Measurements from ENCODE around the gene MYO16. TPM values are rescaled to one million over a fixed set of nuclear protein-coding genes. Genes with fewer than 3 reads are reported as not detected.

MYO16 gene
- total and polyA plus RNA-seq, 2 experiments from 2014 or later = 0.02 to 0.15 TPM

DNA sequence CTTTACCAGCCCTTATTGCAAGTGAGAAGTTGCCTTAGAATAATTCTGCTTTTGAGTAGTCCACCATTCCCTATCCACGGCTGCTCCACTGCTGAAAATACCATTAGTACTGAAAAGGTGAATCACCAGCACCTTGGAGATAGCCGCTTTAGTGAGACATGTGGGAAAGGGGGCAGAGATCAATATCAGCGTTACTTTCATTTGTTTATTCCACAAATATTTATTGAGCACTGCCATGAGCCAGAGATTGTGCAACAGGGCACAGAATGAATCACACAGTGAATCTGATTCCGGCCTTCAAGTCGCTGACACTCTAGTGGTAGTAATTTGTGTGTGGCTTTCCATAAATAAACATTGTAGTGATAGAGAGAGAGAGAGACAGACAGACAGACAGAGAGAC is 31.5 kb upstream of the MYO16 start:
- Histone ChIP-seq H3K9me3 (ENCODE audit: low read depth) (no peaks in the 10 kb centered on the region), H3K27me3 (peaks cover 11% of the 10 kb centered on the region), H3K27ac (no peak overlapping the region), H3K4me1 (ENCODE audit: low read depth) (peaks cover 2% of the 10 kb centered on the region), H3K36me3 (no peaks in the 10 kb centered on the region), H3K4me3 (no peak overlapping the region)
- DNase-seq (ENCODE audit: low read depth in 1 of 2, low spot score in 1 of 2) = no peak
- TF ChIP-seq, protein P1, sequence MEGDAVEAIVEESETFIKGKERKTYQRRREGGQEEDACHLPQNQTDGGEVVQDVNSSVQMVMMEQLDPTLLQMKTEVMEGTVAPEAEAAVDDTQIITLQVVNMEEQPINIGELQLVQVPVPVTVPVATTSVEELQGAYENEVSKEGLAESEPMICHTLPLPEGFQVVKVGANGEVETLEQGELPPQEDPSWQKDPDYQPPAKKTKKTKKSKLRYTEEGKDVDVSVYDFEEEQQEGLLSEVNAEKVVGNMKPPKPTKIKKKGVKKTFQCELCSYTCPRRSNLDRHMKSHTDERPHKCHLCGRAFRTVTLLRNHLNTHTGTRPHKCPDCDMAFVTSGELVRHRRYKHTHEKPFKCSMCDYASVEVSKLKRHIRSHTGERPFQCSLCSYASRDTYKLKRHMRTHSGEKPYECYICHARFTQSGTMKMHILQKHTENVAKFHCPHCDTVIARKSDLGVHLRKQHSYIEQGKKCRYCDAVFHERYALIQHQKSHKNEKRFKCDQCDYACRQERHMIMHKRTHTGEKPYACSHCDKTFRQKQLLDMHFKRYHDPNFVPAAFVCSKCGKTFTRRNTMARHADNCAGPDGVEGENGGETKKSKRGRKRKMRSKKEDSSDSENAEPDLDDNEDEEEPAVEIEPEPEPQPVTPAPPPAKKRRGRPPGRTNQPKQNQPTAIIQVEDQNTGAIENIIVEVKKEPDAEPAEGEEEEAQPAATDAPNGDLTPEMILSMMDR (IDR thresholded peaks at IDR 0.05; ENCODE audit: low read depth, low read length) = no peak

- no peaks in the 10 kb centered on the region for H3K36me3 ChIP-seq
- peaks cover 15% of the 10 kb centered on the region for H3K4me1 ChIP-seq (ENCODE audit: low read depth)
- no peaks in the 10 kb centered on the region for H3K27me3 ChIP-seq
- TF ChIP-seq, protein P1 (IDR thresholded peaks at IDR 0.05; ENCODE audit: low read depth, low read length) = no peak
- no peaks in the 10 kb centered on the region for H3K9me3 ChIP-seq (ENCODE audit: low read depth)
- no peak overlapping the region for H3K4me3 ChIP-seq
- DNase-seq (ENCODE audit: low read depth in 1 of 2, low spot score in 1 of 2) = no peak
- H3K27ac ChIP-seq = no peak overlapping the region
These were observed 23.0 kb upstream of the MYO16 start for GRCh38 chr13:108606424-108606823.

- H3K4me3 ChIP-seq = no peak overlapping the region
- no peaks in the 10 kb centered on the region for H3K36me3 ChIP-seq
- TF ChIP-seq, protein P1 (IDR thresholded peaks at IDR 0.05; ENCODE audit: low read depth, low read length) = no peak
- peak; percentile 2 to 21 for DNase-seq (ENCODE audit: low read depth in 1 of 2, low spot score in 1 of 2)
- H3K4me1 ChIP-seq (ENCODE audit: low read depth) = peaks cover 18% of the 10 kb centered on the region
- no peaks in the 10 kb centered on the region for H3K9me3 ChIP-seq (ENCODE audit: low read depth)
- H3K27me3 ChIP-seq = no peaks in the 10 kb centered on the region
- H3K27ac ChIP-seq = no peak overlapping the region
These were observed 20.1 kb upstream of the MYO16 start for GRCh38 chr13:108609353-108609752.

- H3K4me3 ChIP-seq = no peak overlapping the region
- TF ChIP-seq, protein P1 (IDR thresholded peaks at IDR 0.05; ENCODE audit: low read depth, low read length) = no peak
- H3K4me1 ChIP-seq (ENCODE audit: low read depth) = peaks cover 18% of the 10 kb centered on the region
- H3K9me3 ChIP-seq (ENCODE audit: low read depth) = no peaks in the 10 kb centered on the region
- H3K27me3 ChIP-seq = no peaks in the 10 kb centered on the region
- H3K36me3 ChIP-seq = no peaks in the 10 kb centered on the region
- H3K27ac ChIP-seq = peak overlapping the region; percentile 75
- DNase-seq (ENCODE audit: low read depth in 1 of 2, low spot score in 1 of 2) = peak in 1 of 2 donors; percentile 40
These were observed 18.9 kb upstream of the MYO16 start for GRCh38 chr13:108610507-108610906.

- DNase-seq (ENCODE audit: low read depth in 1 of 2, low spot score in 1 of 2) = no peak
- Histone ChIP-seq H3K27me3 (no peaks in the 10 kb centered on the region), H3K9me3 (ENCODE audit: low read depth) (no peaks in the 10 kb centered on the region), H3K4me1 (ENCODE audit: low read depth) (peaks cover 14% of the 10 kb centered on the region), H3K4me3 (no peak overlapping the region), H3K27ac (no peak overlapping the region), H3K36me3 (no peaks in the 10 kb centered on the region)
- TF ChIP-seq, protein P1 (IDR thresholded peaks at IDR 0.05; ENCODE audit: low read depth, low read length) = no peak
These were observed 14.2 kb upstream of the MYO16 start for GRCh38 chr13:108615241-108615640.

DNA sequence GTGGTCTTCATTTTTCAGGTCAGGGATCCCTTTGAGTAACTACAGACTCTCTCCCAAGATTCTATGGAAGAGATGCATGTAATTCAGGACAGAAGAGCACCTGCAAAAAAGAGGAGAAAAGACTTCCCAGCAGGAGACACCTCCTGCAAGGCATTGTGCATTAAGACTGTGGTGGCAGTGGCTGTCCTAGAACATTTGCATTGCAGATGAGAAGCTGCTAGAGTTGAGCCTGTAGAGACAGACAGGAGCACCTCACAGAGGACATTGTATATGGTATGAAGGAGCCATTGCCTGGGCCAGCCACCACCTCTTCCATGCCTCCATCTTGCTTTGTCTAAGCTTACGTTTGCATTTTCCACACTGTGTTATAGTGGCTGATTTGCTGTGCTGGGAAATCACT is 11.2 kb upstream of the MYO16 start:
- Histone ChIP-seq H3K27me3 (no peaks in the 10 kb centered on the region), H3K4me1 (ENCODE audit: low read depth) (no peaks in the 10 kb centered on the region), H3K36me3 (no peaks in the 10 kb centered on the region), H3K9me3 (ENCODE audit: low read depth) (no peaks in the 10 kb centered on the region), H3K27ac (no peak overlapping the region), H3K4me3 (no peak overlapping the region)
- TF ChIP-seq, protein P1 (IDR thresholded peaks at IDR 0.05; ENCODE audit: low read depth, low read length) = no peak
- no peak for DNase-seq (ENCODE audit: low read depth in 1 of 2, low spot score in 1 of 2)
